GM12873 (cell line): ENCODE measurements around the gene CADPS.

Source experiments
- TF ChIP-seq, protein P1 (sequence below): IDR thresholded peaks from 2 replicates; pipeline ENCODE4 v1.5.1; 2012; ENCODE audit warnings: low read depth, mild to moderate bottlenecking, moderate library complexity, low read length, control low read depth; ENCODE audit not compliant: insufficient read depth; ENCODE audit errors: missing control alignments

The CADPS gene

GRCh38 chr3:62480056-62480455, 395.2 kb downstream of the CADPS start:
- TF ChIP-seq, protein P1, sequence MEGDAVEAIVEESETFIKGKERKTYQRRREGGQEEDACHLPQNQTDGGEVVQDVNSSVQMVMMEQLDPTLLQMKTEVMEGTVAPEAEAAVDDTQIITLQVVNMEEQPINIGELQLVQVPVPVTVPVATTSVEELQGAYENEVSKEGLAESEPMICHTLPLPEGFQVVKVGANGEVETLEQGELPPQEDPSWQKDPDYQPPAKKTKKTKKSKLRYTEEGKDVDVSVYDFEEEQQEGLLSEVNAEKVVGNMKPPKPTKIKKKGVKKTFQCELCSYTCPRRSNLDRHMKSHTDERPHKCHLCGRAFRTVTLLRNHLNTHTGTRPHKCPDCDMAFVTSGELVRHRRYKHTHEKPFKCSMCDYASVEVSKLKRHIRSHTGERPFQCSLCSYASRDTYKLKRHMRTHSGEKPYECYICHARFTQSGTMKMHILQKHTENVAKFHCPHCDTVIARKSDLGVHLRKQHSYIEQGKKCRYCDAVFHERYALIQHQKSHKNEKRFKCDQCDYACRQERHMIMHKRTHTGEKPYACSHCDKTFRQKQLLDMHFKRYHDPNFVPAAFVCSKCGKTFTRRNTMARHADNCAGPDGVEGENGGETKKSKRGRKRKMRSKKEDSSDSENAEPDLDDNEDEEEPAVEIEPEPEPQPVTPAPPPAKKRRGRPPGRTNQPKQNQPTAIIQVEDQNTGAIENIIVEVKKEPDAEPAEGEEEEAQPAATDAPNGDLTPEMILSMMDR, result no peak

DNA sequence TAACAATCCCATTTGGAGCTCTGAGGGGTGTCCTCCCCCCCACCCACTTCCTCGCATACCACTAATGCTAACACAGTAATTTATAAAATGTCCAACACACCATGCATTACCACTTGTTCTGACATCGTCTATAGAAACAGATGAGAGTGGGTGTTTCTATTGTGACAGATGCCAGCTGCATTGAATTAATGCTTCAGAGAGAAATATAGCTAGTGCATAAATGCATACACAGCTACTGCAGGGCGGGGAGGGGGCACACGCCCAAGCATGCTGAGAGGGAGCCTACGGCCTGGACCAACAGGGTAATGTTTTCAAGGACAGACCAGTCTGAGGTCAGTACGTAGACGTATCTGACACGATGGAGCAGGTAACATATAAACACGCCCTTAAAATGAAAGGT, 395.9 kb downstream of the CADPS start:
- TF ChIP-seq, protein P1, result no peak

GRCh38 chr3:62475306-62475705, 399.9 kb downstream of the CADPS start:
- TF ChIP-seq, protein P1, result no peak

DNA sequence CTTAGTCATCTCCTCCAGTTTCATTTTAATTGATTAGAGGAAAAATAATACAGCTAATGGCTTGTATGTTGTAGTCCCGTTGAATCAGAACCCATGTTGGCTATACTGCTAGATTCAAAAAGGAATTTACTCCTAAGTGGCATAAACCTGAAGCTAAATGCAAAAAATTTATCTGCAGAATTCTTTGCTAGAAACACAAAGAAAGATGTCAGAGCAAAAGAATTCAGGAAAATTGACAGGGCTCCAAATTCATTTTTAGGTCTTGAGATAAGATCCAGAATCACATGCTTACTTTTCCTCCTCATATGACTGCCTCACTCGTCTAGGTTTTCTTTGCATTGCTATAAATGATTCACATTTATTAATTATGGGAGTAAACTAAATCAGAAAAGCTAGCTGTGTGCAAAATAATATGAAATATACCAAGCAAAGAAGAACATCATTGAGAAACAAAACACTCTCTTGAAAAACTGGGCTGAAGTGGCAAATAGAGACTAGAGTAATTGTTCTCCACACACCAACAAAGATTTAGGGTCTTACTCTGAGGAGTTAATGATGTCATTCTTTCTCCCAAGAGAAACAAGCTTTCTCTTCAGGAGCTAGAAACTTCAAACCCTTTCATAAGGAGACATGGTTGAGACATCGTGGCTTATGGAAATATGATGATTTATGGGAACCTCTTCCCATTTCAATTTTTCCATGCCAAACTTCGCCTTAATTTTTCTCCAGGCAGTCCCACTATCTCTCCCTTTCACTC, 407.1 kb downstream of the CADPS start:
- TF ChIP-seq, protein P1, result no peak

DNA sequence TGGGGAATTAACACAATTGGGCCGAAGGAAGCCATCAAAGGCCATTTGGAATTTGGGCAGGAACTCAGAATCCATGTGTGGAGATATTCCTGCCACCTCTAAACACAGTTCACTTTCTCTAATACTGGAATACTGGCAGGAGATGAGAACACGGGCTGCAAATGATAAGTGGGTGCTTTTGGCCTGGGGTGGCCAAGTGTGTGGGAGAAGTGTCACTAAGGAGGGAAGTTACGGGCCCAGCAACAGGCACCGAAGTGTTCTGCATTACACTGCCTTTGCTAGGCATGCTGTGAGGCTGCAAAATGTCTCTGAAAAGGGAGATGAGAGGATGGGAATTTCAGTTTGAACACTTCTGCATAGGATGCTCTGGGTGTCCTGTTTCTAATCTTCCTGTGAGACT, 412.4 kb downstream of the CADPS start:
- TF ChIP-seq, protein P1, result no peak

- TF ChIP-seq, protein P1, result no peak
Observed at GRCh38 chr3:62462104-62462762, 413.0 kb downstream of the CADPS start.

DNA sequence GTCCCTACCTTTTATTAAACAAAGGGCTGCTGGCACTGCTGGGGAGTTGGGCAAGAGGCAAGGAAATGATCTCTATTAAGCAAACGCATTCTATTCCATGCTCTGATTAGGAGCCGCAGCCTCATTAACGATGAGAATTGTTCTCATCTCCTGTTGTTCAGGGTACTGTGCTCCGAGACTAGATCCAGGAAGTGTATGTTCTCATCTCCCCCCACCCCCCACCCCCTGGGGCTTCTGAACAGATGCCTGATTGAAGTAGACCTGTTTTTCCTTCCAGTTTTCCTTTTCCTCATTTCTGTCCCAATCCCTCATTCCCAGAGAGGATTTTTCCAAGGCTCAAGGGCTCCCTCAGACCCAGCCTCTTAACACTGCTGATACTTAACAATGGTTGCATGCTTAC, 420.3 kb downstream of the CADPS start:
- TF ChIP-seq, protein P1, result no peak
